Umbilical cord (tissue), 2 donors: ENCODE measurements around the gene SLC33A1. TPM values are rescaled to one million over a fixed set of nuclear protein-coding genes. Genes with fewer than 3 reads are reported as not detected.
"Not testable (repeated sequence)": the region's sequence is repeated elsewhere in the genome, so short reads cannot be mapped to it uniquely, and the experiment has no call there.

Experiments
- DNase-seq: peaks from one replicate; pipeline ENCODE4 v3.0.0-alpha.2; 2015; ENCODE audit warnings: low spot score
- total RNA-seq: library from RNA; depleted of rRNA; stranded (reverse); fragments of >200 nt; gene quantifications from one replicate; pipeline ENCODE4 v1.2.3, GENCODE V29; 2014; ENCODE audit warnings: low replicate concordance; ENCODE audit not compliant: insufficient read depth

The SLC33A1 gene
- 20.9 TPM for total RNA-seq

- peak; percentile 100 for DNase-seq
Observed at GRCh38 chr3:155854141-155854940, at the start of gene SLC33A1. Gene SLC33A1 (minus strand): TSS chr3:155854427. CDS start chr3:155853997, 430 bp downstream.

- no peak for DNase-seq
Observed at GRCh38 chr3:155895379-155895900, 41.2 kb upstream of the SLC33A1 start.

- no peak for DNase-seq
Observed at GRCh38 chr3:155891321-155891720, 37.1 kb upstream of the SLC33A1 start.

GRCh38 chr3:155890671-155891190 is 36.5 kb upstream of the SLC33A1 start:
- peak; percentile 44 for DNase-seq

- DNase-seq = no peak
Observed at GRCh38 chr3:155889952-155890351, 35.7 kb upstream of the SLC33A1 start.

- no peak for DNase-seq
Observed at GRCh38 chr3:155889212-155889611, 35.0 kb upstream of the SLC33A1 start.

- no peak for DNase-seq
Observed at GRCh38 chr3:155886915-155887314, 32.7 kb upstream of the SLC33A1 start.

- DNase-seq = not testable (repeated sequence)
Observed at GRCh38 chr3:155886348-155886747, 32.1 kb upstream of the SLC33A1 start.

- DNase-seq = no peak
Observed at GRCh38 chr3:155885292-155885691, 31.1 kb upstream of the SLC33A1 start.

GRCh38 chr3:155884292-155884691 is 30.1 kb upstream of the SLC33A1 start:
- DNase-seq = no peak

GRCh38 chr3:155880286-155880685 is 26.1 kb upstream of the SLC33A1 start:
- DNase-seq = no peak

- no peak for DNase-seq
Observed at GRCh38 chr3:155876503-155876902, 22.3 kb upstream of the SLC33A1 start.

- DNase-seq = no peak
Observed at GRCh38 chr3:155876037-155876436, 21.8 kb upstream of the SLC33A1 start.

GRCh38 chr3:155872904-155873646 is 18.8 kb upstream of the SLC33A1 start:
- DNase-seq = no peak

GRCh38 chr3:155871746-155872158 is 17.5 kb upstream of the SLC33A1 start:
- no peak for DNase-seq

- DNase-seq = peak; percentile 73
Observed at GRCh38 chr3:155870945-155871745, 16.9 kb upstream of the SLC33A1 start.

GRCh38 chr3:155870133-155870944 is 16.1 kb upstream of the SLC33A1 start, which contains the start of gene GMPS:
Gene GMPS (plus strand): TSS chr3:155870650. CDS start chr3:155870871, 221 bp downstream.
- peak; percentile 96 for DNase-seq

GRCh38 chr3:155869691-155870090 is 15.5 kb upstream of the SLC33A1 start:
- no peak for DNase-seq

- no peak for DNase-seq
Observed at GRCh38 chr3:155863072-155863784, 9.0 kb upstream of the SLC33A1 start.
